Endothelial cell of umbilical vein (primary cell): ENCODE data around the gene CLSTN2. TPM values are rescaled to one million over a fixed set of nuclear protein-coding genes. Genes with fewer than 3 reads are reported as not detected.

Experiments
- BruUV-seq: library from RNA; stranded (reverse); fragments of 400-500 nt; replicated peaks from 2 replicates; lab custom pipeline; 2021; lab: Mats Ljungman, UMichigan
- CTCF ChIA-PET: fragments of 300-600, 350-600 bp; sonication (Branson Sonifier 250); formaldehyde crosslinking; loops from one replicate; lab custom pipeline; 2021; ENCODE audit warnings: antibody characterized with exemption, inconsistent platforms; lab: Charles Lee
- POLR2A ChIA-PET: fragments of 300-600, 350-600 bp; sonication (Branson Sonifier 250); formaldehyde crosslinking; loops from one replicate; lab custom pipeline; 2021; ENCODE audit warnings: antibody characterized with exemption, inconsistent platforms; lab: Charles Lee
- DNase-seq: peaks from one replicate; pipeline ENCODE4 v3.0.0-alpha.2; 2011; ENCODE audit warnings: low read depth, low spot score
- FAIRE-seq: peaks from 2 replicates; lab custom pipeline; 2011; peaks lifted over from hg19 to GRCh38; lab: Jason Lieb, UNC
- H2AFZ ChIP-seq: 2 replicates; pipeline ENCODE4 v1.6.0; 2012; ENCODE audit warnings: low read depth, low read length, control low read depth, inconsistent platforms
- H3K27ac ChIP-seq: 2 replicates; pipeline ENCODE4 v1.5.1; 2011; ENCODE audit warnings: low read depth, mild to moderate bottlenecking, control low read depth, low read length, moderate library complexity; ENCODE audit not compliant: insufficient read depth
- H3K27me3 ChIP-seq, 2 experiments: 2 replicates each; pipeline versions ENCODE4 v1.6.0 to v1.6.1; 2011; ENCODE audit warnings: low read length in 2 of 2, mixed read lengths in 1 of 2; ENCODE audit not compliant: control insufficient read depth in 2 of 2, insufficient read depth in 2 of 2
- H3K36me3 ChIP-seq, 2 experiments: 2 replicates in 1 of 2; 3 replicates in 1 of 2; pipeline ENCODE4 v1.5.1; 2011; ENCODE audit warnings: low read length in 2 of 2, mild to moderate bottlenecking in 1 of 2, moderate library complexity in 1 of 2; ENCODE audit not compliant: control insufficient read depth in 2 of 2, insufficient read depth in 2 of 2; ENCODE audit errors: extremely low read depth in 1 of 2
- H3K4me1 ChIP-seq: 3 replicates; pipeline ENCODE4 v1.5.1; 2011; ENCODE audit warnings: mild to moderate bottlenecking, low read length; ENCODE audit not compliant: control insufficient read depth, insufficient read depth; ENCODE audit errors: extremely low read depth
- H3K4me2 ChIP-seq: 2 replicates; pipeline ENCODE4 v1.6.1; 2011; ENCODE audit warnings: low read length, control low read depth, mixed read lengths; ENCODE audit not compliant: insufficient read depth
- H3K4me3 ChIP-seq, 3 experiments: fragments of 200-600 bp in 1 of 3; sonication (generic), shearing (Covaris generic) in 1 of 3; replicated peaks in 1 of 3; 2 replicates each; pipeline ENCODE4 v1.5.1; 2011 to 2016; ENCODE audit warnings: control low read depth in 3 of 3, low read length in 3 of 3, mild to moderate bottlenecking in 2 of 3, inconsistent platforms in 1 of 3, low read depth in 1 of 3, moderate library complexity in 1 of 3; ENCODE audit not compliant: insufficient read depth in 1 of 3
- H3K79me2 ChIP-seq: 2 replicates; pipeline ENCODE4 v1.6.0; 2012; ENCODE audit warnings: low read length, inconsistent platforms; ENCODE audit not compliant: control insufficient read depth, insufficient read depth
- H3K9ac ChIP-seq: replicated peaks from 2 replicates; pipeline ENCODE3; 2011; ENCODE audit warnings: low read length, control low read depth; ENCODE audit not compliant: insufficient read depth; ENCODE audit errors: extremely low read depth
- H3K9me1 ChIP-seq: replicated peaks from 3 replicates; pipeline ENCODE4 v1.6.0; 2011; ENCODE audit warnings: mild to moderate bottlenecking, low read length; ENCODE audit not compliant: control insufficient read depth, insufficient read depth; ENCODE audit errors: extremely low read depth
- H3K9me3 ChIP-seq: replicated peaks from 2 replicates; pipeline ENCODE4 v1.5.1; 2012; ENCODE audit warnings: low read length, inconsistent platforms; ENCODE audit not compliant: control insufficient read depth, insufficient read depth
- H4K20me1 ChIP-seq: replicated peaks from 2 replicates; pipeline ENCODE3; 2011; ENCODE audit warnings: mild to moderate bottlenecking, low read length; ENCODE audit not compliant: control insufficient read depth, insufficient read depth; ENCODE audit errors: extremely low read depth
- EZH2 ChIP-seq: IDR thresholded peaks from 2 replicates; pipeline ENCODE4 v1.6.1; 2012; ENCODE audit warnings: borderline replicate concordance, low read depth, mild to moderate bottlenecking, moderate library complexity, low read length, inconsistent platforms; ENCODE audit not compliant: severe bottlenecking
- FOS ChIP-seq: IDR thresholded peaks from 2 replicates; pipeline ENCODE4 v1.6.1; 2011; ENCODE audit warnings: mild to moderate bottlenecking, low read length, moderate library complexity, borderline replicate concordance; ENCODE audit not compliant: insufficient read depth
- GATA2 ChIP-seq: IDR thresholded peaks from 2 replicates; pipeline ENCODE4 v1.7.0; 2011; ENCODE audit warnings: low read depth, mild to moderate bottlenecking, moderate library complexity, mixed read lengths, low read length; ENCODE audit not compliant: insufficient read length, insufficient read depth
- JUN ChIP-seq: IDR thresholded peaks from 2 replicates; pipeline ENCODE4 v1.6.1; 2011; ENCODE audit warnings: borderline replicate concordance, low read depth; ENCODE audit not compliant: insufficient read length, insufficient read depth
- MYC ChIP-seq: IDR thresholded peaks from one replicate; pipeline ENCODE4 v1.6.1; 2011; ENCODE audit warnings: mild to moderate bottlenecking, low read depth, low read length
- POLR2A ChIP-seq: IDR thresholded peaks from 2 replicates; pipeline ENCODE4 v1.6.1; 2012; ENCODE audit warnings: low read depth, mild to moderate bottlenecking, control low read depth, low read length
- POLR2AphosphoS5 ChIP-seq: IDR thresholded peaks from 2 replicates; pipeline ENCODE4 v1.6.1; 2012; ENCODE audit warnings: low read depth, mild to moderate bottlenecking, control low read depth, low read length, moderate library complexity; ENCODE audit not compliant: insufficient read depth
- dilution Hi-C: fragments of 300-500 bp; cut with MboI; formaldehyde crosslinking; loops from one replicate; pipeline ENCODE4 v1.15.0; 2019; ENCODE audit warnings: low sequenced_read_pairs; ENCODE audit not compliant: extremely low pct_ligation_motif_present
- intact Hi-C: fragments of 100-400 bp; cut with micrococcal nuclease; formaldehyde crosslinking; loops from one replicate; pipeline ENCODE4 v1.10.0; 2022
- polyA plus RNA-seq, 4 experiments: library from polyadenylated mRNA; depleted of rRNA in 3 of 4; stranded (reverse) in 3 of 4; unstranded in 1 of 4; fragments of >200 nt; gene quantifications; 2 replicates each; pipeline versions ENCODE4 v1.2.1 to v1.2.3, GENCODE V29; 2011 to 2012; ENCODE audit warnings: missing spikeins in 1 of 4
- total RNA-seq: library from RNA; stranded (reverse); gene quantifications from 2 replicates; pipeline ENCODE4 v1.2.3, GENCODE V29; 2021
- TF ChIP-seq, protein P1 (sequence below): IDR thresholded peaks from 2 replicates; pipeline ENCODE4 v1.6.1; 2011; ENCODE audit not compliant: insufficient read depth, insufficient read length
- TF ChIP-seq, protein P2 (sequence below), 2 donors: IDR thresholded peaks; 1 replicate in 1 of 2; 2 replicates in 1 of 2; pipeline ENCODE4 v1.5.1; 2011; ENCODE audit warnings: low read length in 2 of 2, mild to moderate bottlenecking in 2 of 2, moderate library complexity in 2 of 2, control low read depth in 1 of 2, inconsistent platforms in 1 of 2, low read depth in 1 of 2; ENCODE audit not compliant: insufficient read depth in 1 of 2; ENCODE audit errors: extremely low read depth in 1 of 2

CLSTN2 gene
- total and polyA plus RNA-seq, 2 donors (not counting 3 experiments of a cell fraction or from before 2014, with no cell fraction given), result 0.26 to 0.38 TPM

DNA sequence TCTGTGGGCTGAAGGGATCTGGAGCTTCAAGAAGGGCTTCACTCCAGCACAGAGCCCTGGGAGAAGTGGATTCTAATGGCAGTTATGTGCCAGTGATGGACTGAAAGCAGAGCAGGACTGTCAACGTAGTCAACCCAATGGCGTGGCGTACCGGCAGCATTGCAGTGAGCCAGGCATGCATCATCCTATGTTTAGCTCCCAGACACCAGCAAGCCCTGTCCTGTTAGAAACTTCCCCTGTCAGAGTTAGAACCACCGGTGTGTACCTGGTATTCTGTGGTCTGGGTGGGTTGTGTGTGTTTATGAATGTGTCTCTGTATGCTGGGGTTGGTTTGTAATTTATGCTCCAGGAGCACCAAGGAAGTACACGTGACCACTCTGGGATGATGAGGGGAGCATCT lies 86.3 kb downstream of the CLSTN2 start:
- dilution Hi-C loops, result no loop called here
- TF ChIP-seq JUN, result no peak
- TF ChIP-seq EZH2, result no peak
- TF ChIP-seq GATA2, result no peak
- TF ChIP-seq, protein P1, sequence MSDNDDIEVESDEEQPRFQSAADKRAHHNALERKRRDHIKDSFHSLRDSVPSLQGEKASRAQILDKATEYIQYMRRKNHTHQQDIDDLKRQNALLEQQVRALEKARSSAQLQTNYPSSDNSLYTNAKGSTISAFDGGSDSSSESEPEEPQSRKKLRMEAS, result no peak
- no peak for TF ChIP-seq FOS
- no peak for TF ChIP-seq POLR2AphosphoS5
- TF ChIP-seq, protein P2, sequence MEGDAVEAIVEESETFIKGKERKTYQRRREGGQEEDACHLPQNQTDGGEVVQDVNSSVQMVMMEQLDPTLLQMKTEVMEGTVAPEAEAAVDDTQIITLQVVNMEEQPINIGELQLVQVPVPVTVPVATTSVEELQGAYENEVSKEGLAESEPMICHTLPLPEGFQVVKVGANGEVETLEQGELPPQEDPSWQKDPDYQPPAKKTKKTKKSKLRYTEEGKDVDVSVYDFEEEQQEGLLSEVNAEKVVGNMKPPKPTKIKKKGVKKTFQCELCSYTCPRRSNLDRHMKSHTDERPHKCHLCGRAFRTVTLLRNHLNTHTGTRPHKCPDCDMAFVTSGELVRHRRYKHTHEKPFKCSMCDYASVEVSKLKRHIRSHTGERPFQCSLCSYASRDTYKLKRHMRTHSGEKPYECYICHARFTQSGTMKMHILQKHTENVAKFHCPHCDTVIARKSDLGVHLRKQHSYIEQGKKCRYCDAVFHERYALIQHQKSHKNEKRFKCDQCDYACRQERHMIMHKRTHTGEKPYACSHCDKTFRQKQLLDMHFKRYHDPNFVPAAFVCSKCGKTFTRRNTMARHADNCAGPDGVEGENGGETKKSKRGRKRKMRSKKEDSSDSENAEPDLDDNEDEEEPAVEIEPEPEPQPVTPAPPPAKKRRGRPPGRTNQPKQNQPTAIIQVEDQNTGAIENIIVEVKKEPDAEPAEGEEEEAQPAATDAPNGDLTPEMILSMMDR (IDR thresholded peaks at IDR 0.05; ENCODE audit: extremely low read depth in 1 of 2, insufficient read depth in 1 of 2, low read depth in 1 of 2, low read length in 2 of 2), result no peak
- no peak for TF ChIP-seq POLR2A
- no peak for TF ChIP-seq MYC

More for the DNA sequence above, 86.3 kb downstream of the CLSTN2 start:
- Histone ChIP-seq H3K27me3 (no peaks in the 10 kb centered on the region), H2AFZ (no peak overlapping the region), H3K4me3 (no peak overlapping the region), H3K79me2 (no peaks in the 10 kb centered on the region), H3K9me3 (no peaks in the 10 kb centered on the region), H3K27ac (no peak overlapping the region), H3K4me2 (no peak overlapping the region), H3K9me1 (no peaks in the 10 kb centered on the region), H3K4me1 (no peaks in the 10 kb centered on the region), H3K36me3 (no peaks in the 10 kb centered on the region), H3K9ac (no peak overlapping the region), H4K20me1 (no peaks in the 10 kb centered on the region)
- DNase-seq, result no peak
- FAIRE-seq, result no peak
- ChIA-PET POLR2A (no interaction called here), CTCF (no interaction called here)
- intact Hi-C loops, result no loop called here
- no TSS peak for BruUV-seq
